Measurements from ENCODE around the gene NCAPH2. TPM values are rescaled to one million over a fixed set of nuclear protein-coding genes. Genes with fewer than 3 reads are reported as not detected.

The NCAPH2 gene
- total and polyA plus RNA-seq, 9 of the 15 experiments (the other 6 are each of a cell fraction or from before 2014, with no cell fraction given) = 3.6 to 88.6 (median 32.4) TPM

- peak in 1 of 2 experiments; percentile 39 for TF ChIP-seq AFF1 (IDR thresholded peaks at IDR 0.05; ENCODE audit: low read depth in 1 of 2, partially characterized antibody in 2 of 2)
- TF ChIP-seq NR2C1 (IDR thresholded peaks at IDR 0.05) = peak; percentile 47; the same call in 1 of the 2 replicates
- peak; percentile 24; the same call in 1 of the 2 replicates for TF ChIP-seq NR2C1 (tag; IDR thresholded peaks at IDR 0.05)
- no peak for TF ChIP-seq HNRNPL (IDR thresholded peaks at IDR 0.05; ENCODE audit: low read depth, low read length)
- peak in 1 of 2 experiments; percentile 44; a peak in 1 of 4 replicates for TF ChIP-seq HDAC1 (IDR thresholded peaks at IDR 0.05)
- no peak for TF ChIP-seq NR2C2 (CRISPR knock-in tag; IDR thresholded peaks at IDR 0.05)
- peak; percentile 57 for TF ChIP-seq NR2C2 (tag; IDR thresholded peaks at IDR 0.05)
- TF ChIP-seq TEAD4 (IDR thresholded peaks at IDR 0.05; ENCODE audit: low read length) = peak; percentile 25; the same call in 1 of the 2 replicates
- TF ChIP-seq TEAD4 (CRISPR knock-in tag; IDR thresholded peaks at IDR 0.05; ENCODE audit: borderline replicate concordance) = no peak
- TF ChIP-seq DEAF1 (CRISPR knock-in tag; IDR thresholded peaks at IDR 0.05) = 0 out of 2 replicates have a peak, but pooled peaks have one; percentile 39
- no peak for TF ChIP-seq ZNF561 (CRISPR knock-in tag; conservative IDR thresholded peaks at IDR 0.05)
Measured at GRCh38 chr22:50498322-50498890, 9.6 kb upstream of the NCAPH2 start (continued).
